ENCODE results near the gene KMT2E. TPM values are rescaled to one million over a fixed set of nuclear protein-coding genes. Genes with fewer than 3 reads are reported as not detected.
A peak's percentile ranks its signal among the peaks of the same experiment; 100 is the strongest.

The KMT2E gene
- total RNA-seq, 1 experiment from 2014 or later, result 52.3 TPM

DNA sequence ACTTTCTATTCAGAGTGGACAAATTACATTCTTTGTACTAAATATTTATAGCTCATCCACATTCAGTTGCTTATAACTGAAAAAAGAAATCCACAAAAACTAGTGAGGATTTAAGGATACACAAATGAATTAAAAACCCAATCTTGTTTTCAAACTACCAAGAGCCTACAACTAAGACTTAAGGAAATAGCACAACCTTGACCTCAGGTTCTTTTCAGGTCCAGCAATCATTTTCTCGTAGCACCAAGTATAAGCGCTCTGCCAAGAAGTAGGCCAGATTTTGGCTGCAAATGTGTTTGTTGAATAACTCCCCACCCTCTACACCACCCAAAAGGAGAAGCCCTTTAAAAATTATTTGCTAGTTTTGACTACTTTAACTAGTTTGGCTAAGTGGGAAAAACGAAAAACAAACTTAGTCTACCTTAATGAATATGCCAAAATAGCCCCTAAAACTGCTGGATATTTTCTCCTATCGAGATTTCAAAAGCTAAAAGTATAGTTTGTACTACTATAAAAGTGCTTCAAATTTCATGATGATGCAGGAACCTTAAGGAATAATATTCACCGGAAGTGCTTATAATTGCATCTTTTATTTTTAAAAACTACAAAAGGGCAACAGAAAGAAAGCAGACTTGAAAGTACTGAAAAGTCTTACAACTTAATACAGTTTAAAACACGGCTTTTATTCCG is 2.7 kb upstream of the KMT2E start (continued):
- TF ChIP-seq, protein P1, sequence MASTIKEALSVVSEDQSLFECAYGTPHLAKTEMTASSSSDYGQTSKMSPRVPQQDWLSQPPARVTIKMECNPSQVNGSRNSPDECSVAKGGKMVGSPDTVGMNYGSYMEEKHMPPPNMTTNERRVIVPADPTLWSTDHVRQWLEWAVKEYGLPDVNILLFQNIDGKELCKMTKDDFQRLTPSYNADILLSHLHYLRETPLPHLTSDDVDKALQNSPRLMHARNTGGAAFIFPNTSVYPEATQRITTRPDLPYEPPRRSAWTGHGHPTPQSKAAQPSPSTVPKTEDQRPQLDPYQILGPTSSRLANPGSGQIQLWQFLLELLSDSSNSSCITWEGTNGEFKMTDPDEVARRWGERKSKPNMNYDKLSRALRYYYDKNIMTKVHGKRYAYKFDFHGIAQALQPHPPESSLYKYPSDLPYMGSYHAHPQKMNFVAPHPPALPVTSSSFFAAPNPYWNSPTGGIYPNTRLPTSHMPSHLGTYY (CRISPR knock-in tag; IDR thresholded peaks at IDR 0.05), result no peak
- TF ChIP-seq, protein P2, sequence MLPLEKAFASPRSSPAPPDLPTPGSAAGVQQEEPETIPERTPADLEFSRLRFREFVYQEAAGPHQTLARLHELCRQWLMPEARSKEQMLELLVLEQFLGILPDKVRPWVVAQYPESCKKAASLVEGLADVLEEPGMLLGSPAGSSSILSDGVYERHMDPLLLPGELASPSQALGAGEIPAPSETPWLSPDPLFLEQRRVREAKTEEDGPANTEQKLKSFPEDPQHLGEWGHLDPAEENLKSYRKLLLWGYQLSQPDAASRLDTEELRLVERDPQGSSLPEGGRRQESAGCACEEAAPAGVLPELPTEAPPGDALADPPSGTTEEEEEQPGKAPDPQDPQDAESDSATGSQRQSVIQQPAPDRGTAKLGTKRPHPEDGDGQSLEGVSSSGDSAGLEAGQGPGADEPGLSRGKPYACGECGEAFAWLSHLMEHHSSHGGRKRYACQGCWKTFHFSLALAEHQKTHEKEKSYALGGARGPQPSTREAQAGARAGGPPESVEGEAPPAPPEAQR (CRISPR knock-in tag; IDR thresholded peaks at IDR 0.05), result no peak
- TF ChIP-seq KAT7 (CRISPR knock-in tag; IDR thresholded peaks at IDR 0.05; ENCODE audit: borderline replicate concordance) (no peak), CREM (CRISPR knock-in tag; IDR thresholded peaks at IDR 0.05) (no peak), ZBTB21 (CRISPR knock-in tag; IDR thresholded peaks at IDR 0.05; ENCODE audit: borderline replicate concordance) (no peak), RELA (CRISPR knock-in tag; IDR thresholded peaks at IDR 0.05; ENCODE audit: borderline replicate concordance) (no peak)
- TF ChIP-seq, protein P3, sequence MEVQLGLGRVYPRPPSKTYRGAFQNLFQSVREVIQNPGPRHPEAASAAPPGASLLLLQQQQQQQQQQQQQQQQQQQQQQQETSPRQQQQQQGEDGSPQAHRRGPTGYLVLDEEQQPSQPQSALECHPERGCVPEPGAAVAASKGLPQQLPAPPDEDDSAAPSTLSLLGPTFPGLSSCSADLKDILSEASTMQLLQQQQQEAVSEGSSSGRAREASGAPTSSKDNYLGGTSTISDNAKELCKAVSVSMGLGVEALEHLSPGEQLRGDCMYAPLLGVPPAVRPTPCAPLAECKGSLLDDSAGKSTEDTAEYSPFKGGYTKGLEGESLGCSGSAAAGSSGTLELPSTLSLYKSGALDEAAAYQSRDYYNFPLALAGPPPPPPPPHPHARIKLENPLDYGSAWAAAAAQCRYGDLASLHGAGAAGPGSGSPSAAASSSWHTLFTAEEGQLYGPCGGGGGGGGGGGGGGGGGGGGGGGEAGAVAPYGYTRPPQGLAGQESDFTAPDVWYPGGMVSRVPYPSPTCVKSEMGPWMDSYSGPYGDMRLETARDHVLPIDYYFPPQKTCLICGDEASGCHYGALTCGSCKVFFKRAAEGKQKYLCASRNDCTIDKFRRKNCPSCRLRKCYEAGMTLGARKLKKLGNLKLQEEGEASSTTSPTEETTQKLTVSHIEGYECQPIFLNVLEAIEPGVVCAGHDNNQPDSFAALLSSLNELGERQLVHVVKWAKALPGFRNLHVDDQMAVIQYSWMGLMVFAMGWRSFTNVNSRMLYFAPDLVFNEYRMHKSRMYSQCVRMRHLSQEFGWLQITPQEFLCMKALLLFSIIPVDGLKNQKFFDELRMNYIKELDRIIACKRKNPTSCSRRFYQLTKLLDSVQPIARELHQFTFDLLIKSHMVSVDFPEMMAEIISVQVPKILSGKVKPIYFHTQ (CRISPR knock-in tag; IDR thresholded peaks at IDR 0.05), result no peak
- TF ChIP-seq, protein P4, sequence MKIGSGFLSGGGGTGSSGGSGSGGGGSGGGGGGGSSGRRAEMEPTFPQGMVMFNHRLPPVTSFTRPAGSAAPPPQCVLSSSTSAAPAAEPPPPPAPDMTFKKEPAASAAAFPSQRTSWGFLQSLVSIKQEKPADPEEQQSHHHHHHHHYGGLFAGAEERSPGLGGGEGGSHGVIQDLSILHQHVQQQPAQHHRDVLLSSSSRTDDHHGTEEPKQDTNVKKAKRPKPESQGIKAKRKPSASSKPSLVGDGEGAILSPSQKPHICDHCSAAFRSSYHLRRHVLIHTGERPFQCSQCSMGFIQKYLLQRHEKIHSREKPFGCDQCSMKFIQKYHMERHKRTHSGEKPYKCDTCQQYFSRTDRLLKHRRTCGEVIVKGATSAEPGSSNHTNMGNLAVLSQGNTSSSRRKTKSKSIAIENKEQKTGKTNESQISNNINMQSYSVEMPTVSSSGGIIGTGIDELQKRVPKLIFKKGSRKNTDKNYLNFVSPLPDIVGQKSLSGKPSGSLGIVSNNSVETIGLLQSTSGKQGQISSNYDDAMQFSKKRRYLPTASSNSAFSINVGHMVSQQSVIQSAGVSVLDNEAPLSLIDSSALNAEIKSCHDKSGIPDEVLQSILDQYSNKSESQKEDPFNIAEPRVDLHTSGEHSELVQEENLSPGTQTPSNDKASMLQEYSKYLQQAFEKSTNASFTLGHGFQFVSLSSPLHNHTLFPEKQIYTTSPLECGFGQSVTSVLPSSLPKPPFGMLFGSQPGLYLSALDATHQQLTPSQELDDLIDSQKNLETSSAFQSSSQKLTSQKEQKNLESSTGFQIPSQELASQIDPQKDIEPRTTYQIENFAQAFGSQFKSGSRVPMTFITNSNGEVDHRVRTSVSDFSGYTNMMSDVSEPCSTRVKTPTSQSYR (CRISPR knock-in tag; IDR thresholded peaks at IDR 0.05), result no peak
- TF ChIP-seq, protein P5, sequence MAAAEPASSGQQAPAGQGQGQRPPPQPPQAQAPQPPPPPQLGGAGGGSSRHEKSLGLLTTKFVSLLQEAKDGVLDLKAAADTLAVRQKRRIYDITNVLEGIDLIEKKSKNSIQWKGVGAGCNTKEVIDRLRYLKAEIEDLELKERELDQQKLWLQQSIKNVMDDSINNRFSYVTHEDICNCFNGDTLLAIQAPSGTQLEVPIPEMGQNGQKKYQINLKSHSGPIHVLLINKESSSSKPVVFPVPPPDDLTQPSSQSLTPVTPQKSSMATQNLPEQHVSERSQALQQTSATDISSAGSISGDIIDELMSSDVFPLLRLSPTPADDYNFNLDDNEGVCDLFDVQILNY (CRISPR knock-in tag; IDR thresholded peaks at IDR 0.05), result no peak

DNA sequence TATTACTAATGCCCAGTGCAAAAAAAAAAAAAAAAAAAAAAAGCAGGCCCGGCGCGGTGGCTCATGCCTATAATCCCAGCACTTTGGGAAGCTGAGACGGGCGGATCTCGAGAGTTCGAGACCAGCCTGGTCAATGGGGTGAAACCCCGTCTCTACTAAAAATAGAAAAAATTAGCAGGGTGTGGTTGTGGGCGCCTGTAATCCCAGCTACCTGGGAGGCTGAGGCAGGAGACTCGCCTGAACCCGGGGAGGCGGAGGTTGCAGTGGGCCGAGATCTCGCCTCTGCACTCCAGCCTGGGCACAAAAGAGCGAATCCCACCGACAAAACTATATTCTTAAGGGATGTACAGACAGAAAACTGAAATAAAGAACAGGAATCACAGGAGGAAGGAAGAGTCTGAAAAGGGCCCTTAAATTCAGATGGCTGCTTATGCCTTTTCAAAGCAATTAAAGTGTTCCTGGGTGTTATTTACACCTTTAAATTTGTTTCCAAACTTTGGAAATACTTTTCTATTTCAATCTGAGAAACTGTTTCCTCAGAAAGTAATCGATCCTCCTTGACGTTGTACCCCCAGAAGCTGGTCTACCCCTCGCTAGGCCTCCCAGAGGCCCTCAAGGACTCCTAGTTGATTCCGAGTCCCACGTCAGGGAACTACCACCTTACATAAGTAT is 2.0 kb upstream of the KMT2E start:
- peak overlapping the region; percentile 99 for H3K4me3 Mint-ChIP-seq
- H3K9me3 Mint-ChIP-seq, result no peaks in the 10 kb centered on the region
- H3K27me3 Mint-ChIP-seq (ENCODE audit: low read depth), result no peaks in the 10 kb centered on the region
- H3K4me1 Mint-ChIP-seq, result peaks cover 37% of the 10 kb centered on the region
- DNase-seq (ENCODE audit: low spot score) (no peak), ATAC-seq (no peak)
- peaks cover 28% of the 10 kb centered on the region for H3K36me3 Mint-ChIP-seq
- POLR2A ChIA-PET, result interaction anchor here (0.6 to 1.6 kb wide), 4 partner anchors 19 to 577 kb away, joined by 4 to 11 read pairs (median 5); no protein-coding TSS in a partner anchor
- CTCF ChIA-PET, result interaction anchor here (0.9 to 1.2 kb wide), 2 partner anchors 28 to 31 kb away, joined by 3 to 7 read pairs; no protein-coding TSS in a partner anchor
- peak overlapping the region; percentile 100 for H3K27ac Mint-ChIP-seq
- TF ChIP-seq, protein P6, sequence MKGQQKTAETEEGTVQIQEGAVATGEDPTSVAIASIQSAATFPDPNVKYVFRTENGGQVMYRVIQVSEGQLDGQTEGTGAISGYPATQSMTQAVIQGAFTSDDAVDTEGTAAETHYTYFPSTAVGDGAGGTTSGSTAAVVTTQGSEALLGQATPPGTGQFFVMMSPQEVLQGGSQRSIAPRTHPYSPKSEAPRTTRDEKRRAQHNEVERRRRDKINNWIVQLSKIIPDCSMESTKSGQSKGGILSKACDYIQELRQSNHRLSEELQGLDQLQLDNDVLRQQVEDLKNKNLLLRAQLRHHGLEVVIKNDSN (CRISPR knock-in tag; IDR thresholded peaks at IDR 0.05), result no peak
- TF ChIP-seq, protein P7, sequence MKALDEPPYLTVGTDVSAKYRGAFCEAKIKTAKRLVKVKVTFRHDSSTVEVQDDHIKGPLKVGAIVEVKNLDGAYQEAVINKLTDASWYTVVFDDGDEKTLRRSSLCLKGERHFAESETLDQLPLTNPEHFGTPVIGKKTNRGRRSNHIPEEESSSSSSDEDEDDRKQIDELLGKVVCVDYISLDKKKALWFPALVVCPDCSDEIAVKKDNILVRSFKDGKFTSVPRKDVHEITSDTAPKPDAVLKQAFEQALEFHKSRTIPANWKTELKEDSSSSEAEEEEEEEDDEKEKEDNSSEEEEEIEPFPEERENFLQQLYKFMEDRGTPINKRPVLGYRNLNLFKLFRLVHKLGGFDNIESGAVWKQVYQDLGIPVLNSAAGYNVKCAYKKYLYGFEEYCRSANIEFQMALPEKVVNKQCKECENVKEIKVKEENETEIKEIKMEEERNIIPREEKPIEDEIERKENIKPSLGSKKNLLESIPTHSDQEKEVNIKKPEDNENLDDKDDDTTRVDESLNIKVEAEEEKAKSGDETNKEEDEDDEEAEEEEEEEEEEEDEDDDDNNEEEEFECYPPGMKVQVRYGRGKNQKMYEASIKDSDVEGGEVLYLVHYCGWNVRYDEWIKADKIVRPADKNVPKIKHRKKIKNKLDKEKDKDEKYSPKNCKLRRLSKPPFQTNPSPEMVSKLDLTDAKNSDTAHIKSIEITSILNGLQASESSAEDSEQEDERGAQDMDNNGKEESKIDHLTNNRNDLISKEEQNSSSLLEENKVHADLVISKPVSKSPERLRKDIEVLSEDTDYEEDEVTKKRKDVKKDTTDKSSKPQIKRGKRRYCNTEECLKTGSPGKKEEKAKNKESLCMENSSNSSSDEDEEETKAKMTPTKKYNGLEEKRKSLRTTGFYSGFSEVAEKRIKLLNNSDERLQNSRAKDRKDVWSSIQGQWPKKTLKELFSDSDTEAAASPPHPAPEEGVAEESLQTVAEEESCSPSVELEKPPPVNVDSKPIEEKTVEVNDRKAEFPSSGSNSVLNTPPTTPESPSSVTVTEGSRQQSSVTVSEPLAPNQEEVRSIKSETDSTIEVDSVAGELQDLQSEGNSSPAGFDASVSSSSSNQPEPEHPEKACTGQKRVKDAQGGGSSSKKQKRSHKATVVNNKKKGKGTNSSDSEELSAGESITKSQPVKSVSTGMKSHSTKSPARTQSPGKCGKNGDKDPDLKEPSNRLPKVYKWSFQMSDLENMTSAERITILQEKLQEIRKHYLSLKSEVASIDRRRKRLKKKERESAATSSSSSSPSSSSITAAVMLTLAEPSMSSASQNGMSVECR (CRISPR knock-in tag; IDR thresholded peaks at IDR 0.05; ENCODE audit: borderline replicate concordance), result no peak
- TF ChIP-seq NR3C1 (CRISPR knock-in tag; conservative IDR thresholded peaks at IDR 0.05; ENCODE audit: low read depth), result no peak
- TF ChIP-seq NFE2L1 (CRISPR knock-in tag; IDR thresholded peaks at IDR 0.05), result no peak
- TF ChIP-seq, protein P8, sequence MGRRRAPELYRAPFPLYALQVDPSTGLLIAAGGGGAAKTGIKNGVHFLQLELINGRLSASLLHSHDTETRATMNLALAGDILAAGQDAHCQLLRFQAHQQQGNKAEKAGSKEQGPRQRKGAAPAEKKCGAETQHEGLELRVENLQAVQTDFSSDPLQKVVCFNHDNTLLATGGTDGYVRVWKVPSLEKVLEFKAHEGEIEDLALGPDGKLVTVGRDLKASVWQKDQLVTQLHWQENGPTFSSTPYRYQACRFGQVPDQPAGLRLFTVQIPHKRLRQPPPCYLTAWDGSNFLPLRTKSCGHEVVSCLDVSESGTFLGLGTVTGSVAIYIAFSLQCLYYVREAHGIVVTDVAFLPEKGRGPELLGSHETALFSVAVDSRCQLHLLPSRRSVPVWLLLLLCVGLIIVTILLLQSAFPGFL (CRISPR knock-in tag; IDR thresholded peaks at IDR 0.05; ENCODE audit: borderline replicate concordance), result no peak
- TF ChIP-seq TCF7 (CRISPR knock-in tag; IDR thresholded peaks at IDR 0.05; ENCODE audit: low read depth), result no peak
- no peak for TF ChIP-seq TP53 (CRISPR knock-in tag; IDR thresholded peaks at IDR 0.05)
- TF ChIP-seq NFATC4 (CRISPR knock-in tag; IDR thresholded peaks at IDR 0.05), result no peak
